DND-41 (cell line): ENCODE results near the gene GYPB.
"Not testable (repeated sequence)": the region's sequence is repeated elsewhere in the genome, so short reads cannot be mapped to it uniquely, and the experiment has no call there.

Experiments used
- EZH2 ChIP-seq: IDR thresholded peaks from 3 replicates; pipeline ENCODE4 v1.6.1; 2012; ENCODE audit warnings: borderline replicate concordance, low read depth, mild to moderate bottlenecking, moderate library complexity, low read length, inconsistent platforms; ENCODE audit not compliant: severe bottlenecking
- TF ChIP-seq, protein P1 (sequence below): IDR thresholded peaks from 2 replicates; pipeline ENCODE4 v1.5.1; 2012; ENCODE audit warnings: borderline replicate concordance, low read length, moderate library complexity, mild to moderate bottlenecking; ENCODE audit not compliant: poor library complexity, severe bottlenecking; ENCODE audit errors: extremely low read depth

DNA sequence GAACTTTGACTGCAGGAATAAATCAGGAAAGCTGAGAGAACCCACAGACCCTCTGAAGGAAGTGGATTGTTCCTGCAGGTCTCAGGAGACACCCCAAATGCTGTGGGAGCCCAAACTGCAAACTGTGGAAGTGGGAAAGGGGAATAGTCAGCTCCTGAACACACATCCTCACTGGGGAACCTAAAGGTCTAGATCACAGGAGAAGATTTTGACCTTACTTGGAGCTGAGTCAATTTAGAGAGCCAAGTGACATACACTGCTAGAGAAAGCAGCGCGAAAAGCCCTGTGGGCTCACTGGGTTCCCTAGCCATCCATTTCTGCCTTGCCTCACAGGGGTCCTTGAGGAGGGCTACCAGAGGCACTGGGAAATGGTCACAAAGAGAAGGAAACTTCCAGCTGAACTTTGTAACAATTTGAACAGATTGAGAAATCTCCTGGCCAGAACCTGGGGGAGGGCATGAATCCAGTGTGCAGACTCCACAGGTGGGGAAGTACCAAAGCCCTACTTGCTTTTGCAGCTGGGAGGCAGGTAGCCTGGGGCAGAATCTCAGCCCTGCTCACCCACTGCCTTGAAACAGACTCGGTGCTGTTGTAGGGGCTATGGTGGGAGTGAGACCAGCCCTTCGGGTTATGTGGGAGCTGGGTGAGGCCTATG lies 5.3 kb upstream of the GYPB start:
- TF ChIP-seq, protein P1, sequence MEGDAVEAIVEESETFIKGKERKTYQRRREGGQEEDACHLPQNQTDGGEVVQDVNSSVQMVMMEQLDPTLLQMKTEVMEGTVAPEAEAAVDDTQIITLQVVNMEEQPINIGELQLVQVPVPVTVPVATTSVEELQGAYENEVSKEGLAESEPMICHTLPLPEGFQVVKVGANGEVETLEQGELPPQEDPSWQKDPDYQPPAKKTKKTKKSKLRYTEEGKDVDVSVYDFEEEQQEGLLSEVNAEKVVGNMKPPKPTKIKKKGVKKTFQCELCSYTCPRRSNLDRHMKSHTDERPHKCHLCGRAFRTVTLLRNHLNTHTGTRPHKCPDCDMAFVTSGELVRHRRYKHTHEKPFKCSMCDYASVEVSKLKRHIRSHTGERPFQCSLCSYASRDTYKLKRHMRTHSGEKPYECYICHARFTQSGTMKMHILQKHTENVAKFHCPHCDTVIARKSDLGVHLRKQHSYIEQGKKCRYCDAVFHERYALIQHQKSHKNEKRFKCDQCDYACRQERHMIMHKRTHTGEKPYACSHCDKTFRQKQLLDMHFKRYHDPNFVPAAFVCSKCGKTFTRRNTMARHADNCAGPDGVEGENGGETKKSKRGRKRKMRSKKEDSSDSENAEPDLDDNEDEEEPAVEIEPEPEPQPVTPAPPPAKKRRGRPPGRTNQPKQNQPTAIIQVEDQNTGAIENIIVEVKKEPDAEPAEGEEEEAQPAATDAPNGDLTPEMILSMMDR, result not testable (repeated sequence)
- TF ChIP-seq EZH2, result not testable (repeated sequence)
